ENCODE measurements around the gene DEFB114. TPM values are rescaled to one million over a fixed set of nuclear protein-coding genes. Genes with fewer than 3 reads are reported as not detected.

The DEFB114 gene
- total and polyA plus RNA-seq, 2 of the 13 experiments (the other 11 are each of a cell fraction or from before 2014, with no cell fraction given): not detected

- Histone ChIP-seq H3K9ac (ENCODE audit: insufficient read depth, low read depth, low read length) (no peak overlapping the region), H3K4me1 (ENCODE audit: insufficient read depth, low read length) (no peaks in the 10 kb centered on the region), H3K36me3 (replicated peaks in 1 of 2; ENCODE audit: control insufficient read depth in 1 of 2, insufficient read depth in 2 of 2, low read length in 2 of 2) (no peaks in the 10 kb centered on the region), H3K27ac (ENCODE audit: extremely low read length, insufficient read depth, low read length) (no peak overlapping the region), H3K79me2 (ENCODE audit: insufficient read depth, low read length) (no peaks in the 10 kb centered on the region), H3K27me3 (ENCODE audit: control insufficient read depth in 1 of 2, insufficient read depth in 2 of 2, low read length in 2 of 2) (no peaks in the 10 kb centered on the region), H4K20me1 (ENCODE audit: insufficient read depth, low read length) (no peaks in the 10 kb centered on the region), H3K9me3 (ENCODE audit: low read length) (no peaks in the 10 kb centered on the region), H3K4me3 (replicated peaks in 1 of 3; ENCODE audit: insufficient read depth in 1 of 3, low read depth in 2 of 3, low read length in 3 of 3) (no peak overlapping the region), H2AFZ (ENCODE audit: low read length) (no peak overlapping the region), H3K4me2 (ENCODE audit: low read depth, low read length) (no peak overlapping the region)
- DNase-seq (ENCODE audit: low spot score) (no peak), FAIRE-seq (no peak), ATAC-seq (no peak)
- POLR2A ChIA-PET: no interaction called here
- no TSS peak for BruUV-seq (replicated peaks)
- in situ Hi-C loops (cut with HindIII; ENCODE audit: extremely low pct_ligation_motif_present, low pct_unique_long_range_greater_than_20kb) (no loop called here), intact Hi-C loops (cut with micrococcal nuclease; ENCODE audit: unreplicated experiment) (no loop called here)
- TF ChIP-seq KIAA2018 (CRISPR knock-in tag; IDR thresholded peaks at IDR 0.05; ENCODE audit: borderline replicate concordance): no peak
- TF ChIP-seq FLYWCH1 (CRISPR knock-in tag; IDR thresholded peaks at IDR 0.05): no peak
- CTCF ChIA-PET (ENCODE audit: low intra/inter-chr PET ratio, low total read pairs): no interaction called here
- 8% methylated on average over 2 of the region's 2 CpGs for WGBS (ENCODE audit: low lambda C conversion rate)
Observed at GRCh38 chr6:49982046-49982445, 18.1 kb upstream of the DEFB114 start.
